NCI-H2227 (cell line): ENCODE measurements around the gene CALD1.
A peak's percentile ranks its signal among the peaks of the same experiment; 100 is the strongest.
"Not testable (repeated sequence)": the region's sequence is repeated elsewhere in the genome, so short reads cannot be mapped to it uniquely, and the experiment has no call there.

Experiments
- DNase-seq: peaks from one replicate; lab custom pipeline; 2025; ENCODE audit not compliant: unreplicated experiment; lab: John Stamatoyannopoulos, UW

The CALD1 gene

DNA sequence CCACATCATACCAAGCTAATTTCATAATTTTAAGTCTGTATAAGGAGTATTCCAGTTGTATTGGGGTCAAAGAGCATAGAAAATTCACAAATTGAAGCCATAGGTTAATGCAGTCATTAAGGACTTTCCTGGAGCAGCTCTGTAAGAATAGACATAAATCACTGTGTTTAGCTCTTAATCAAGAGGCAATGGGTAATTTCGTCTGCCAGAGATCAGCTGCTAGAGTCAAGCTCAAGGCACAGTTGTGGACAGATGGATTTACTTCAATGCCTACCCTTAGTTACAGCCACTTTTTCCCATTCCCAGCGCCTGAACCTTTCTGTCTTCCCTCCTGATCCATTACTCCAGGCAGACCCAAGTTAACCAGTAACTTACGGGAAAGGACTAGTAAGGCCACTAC is 166.3 kb downstream of the CALD1 start:
- peak; percentile 40 for DNase-seq

DNA sequence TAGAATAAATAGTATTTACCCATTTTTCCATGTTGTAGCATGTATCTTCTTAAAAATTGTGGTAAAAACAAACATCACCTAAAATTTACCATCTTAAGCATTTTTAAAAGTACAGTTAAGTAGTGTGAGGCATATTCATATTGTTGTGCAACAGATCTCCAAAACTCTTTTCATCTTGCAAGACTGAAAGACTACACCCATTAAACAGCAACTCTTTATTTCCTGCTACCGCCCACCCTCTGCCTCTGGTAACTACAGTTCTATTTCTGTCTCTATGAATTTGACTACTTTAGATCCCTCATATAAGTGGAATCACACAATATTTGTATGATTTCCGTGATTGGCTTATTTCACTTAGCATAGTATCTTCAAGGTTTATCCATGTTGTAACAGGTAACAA is 166.8 kb downstream of the CALD1 start:
- no peak for DNase-seq

DNA sequence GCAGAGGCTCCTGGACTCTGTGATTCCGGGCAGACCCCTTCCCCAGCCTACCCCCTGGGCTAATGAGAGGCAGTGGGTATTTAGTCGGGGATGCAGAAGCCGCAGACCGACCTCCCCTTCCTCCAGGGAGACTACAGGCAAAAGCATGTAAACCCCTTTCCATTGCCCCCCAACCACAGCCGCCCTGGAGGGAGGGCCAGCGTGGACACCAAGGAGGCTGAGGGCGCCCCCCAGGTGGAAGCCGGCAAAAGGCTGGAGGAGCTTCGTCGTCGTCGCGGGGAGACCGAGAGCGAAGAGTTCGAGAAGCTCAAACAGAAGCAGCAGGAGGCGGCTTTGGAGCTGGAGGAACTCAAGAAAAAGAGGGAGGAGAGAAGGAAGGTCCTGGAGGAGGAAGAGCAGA is 167.9 kb downstream of the CALD1 start:
- no peak for DNase-seq

DNA sequence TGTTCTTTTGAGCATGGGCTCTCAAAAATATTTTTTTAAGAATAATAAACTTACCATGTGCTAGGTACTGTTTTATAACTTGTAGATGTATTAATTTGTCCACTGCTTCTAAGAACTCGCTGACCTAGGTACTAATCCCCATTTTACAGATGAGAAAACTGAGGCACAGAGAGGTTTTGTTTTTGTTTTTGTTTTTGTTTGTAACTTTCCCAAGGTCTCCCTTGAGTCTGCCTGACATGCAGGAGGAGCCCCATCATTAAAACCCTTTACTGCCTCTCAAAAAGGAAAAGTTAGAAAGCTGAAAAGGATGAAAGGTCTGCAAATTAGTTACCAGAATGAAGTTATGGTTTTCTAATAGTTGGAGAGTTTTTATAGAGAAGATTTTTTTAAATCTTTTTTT is 168.4 kb downstream of the CALD1 start:
- no peak for DNase-seq

DNA sequence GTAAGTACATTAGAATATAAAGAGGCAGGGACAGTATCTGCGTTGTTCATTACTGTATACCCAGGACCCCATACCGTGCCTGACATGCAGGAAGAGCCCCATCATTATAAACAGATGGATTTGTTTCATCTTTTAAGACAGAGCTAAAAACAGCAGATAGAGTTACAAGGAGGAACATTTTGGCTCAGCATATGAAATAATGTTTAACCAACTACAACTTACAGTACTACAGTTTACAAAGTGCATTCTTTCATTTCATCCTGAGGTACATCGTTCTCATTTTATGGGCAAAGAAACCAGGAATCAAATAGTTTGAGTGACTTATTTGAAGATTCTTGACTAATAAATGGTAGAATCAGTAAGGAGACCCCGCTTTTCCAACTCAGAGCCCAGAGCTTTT is 168.8 kb downstream of the CALD1 start:
- DNase-seq: no peak

DNA sequence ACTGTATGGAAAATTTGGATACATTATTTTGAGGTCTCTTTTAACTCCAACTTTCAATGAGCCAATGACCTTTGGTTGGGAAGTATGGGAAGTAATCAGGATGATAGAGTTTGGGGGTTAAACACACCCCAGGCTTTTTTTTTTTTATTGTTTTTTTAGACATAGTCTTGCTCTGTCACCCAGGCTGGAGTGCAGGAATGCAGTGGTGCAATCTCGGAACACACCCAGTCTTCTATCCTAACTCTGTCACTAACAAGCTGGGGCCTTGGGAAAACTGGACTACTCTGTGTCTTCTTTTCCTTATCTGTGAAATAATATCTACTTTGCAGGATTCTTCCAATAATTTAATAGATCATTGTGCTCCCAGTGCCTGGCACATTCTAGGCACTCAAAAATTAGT is 169.3 kb downstream of the CALD1 start:
- no peak for DNase-seq

DNA sequence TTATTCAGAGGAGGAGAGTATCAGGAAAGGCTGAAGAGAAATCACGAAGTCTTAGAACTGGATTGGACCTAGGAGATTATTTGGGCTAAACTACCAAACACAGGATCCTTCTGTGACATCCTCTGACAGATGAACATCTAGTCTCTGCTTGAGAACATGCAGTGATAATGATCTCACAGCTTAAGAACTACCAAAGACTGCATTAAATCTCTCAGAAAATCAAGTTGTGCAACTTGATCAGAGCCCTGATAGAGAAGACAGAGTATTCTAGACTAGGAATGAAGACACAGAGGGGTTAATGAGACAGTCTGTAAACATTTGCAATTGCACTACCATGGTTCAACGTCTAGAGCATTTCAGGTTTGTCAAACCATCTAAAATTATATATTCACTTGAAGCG is 169.7 kb downstream of the CALD1 start:
- no peak for DNase-seq

DNA sequence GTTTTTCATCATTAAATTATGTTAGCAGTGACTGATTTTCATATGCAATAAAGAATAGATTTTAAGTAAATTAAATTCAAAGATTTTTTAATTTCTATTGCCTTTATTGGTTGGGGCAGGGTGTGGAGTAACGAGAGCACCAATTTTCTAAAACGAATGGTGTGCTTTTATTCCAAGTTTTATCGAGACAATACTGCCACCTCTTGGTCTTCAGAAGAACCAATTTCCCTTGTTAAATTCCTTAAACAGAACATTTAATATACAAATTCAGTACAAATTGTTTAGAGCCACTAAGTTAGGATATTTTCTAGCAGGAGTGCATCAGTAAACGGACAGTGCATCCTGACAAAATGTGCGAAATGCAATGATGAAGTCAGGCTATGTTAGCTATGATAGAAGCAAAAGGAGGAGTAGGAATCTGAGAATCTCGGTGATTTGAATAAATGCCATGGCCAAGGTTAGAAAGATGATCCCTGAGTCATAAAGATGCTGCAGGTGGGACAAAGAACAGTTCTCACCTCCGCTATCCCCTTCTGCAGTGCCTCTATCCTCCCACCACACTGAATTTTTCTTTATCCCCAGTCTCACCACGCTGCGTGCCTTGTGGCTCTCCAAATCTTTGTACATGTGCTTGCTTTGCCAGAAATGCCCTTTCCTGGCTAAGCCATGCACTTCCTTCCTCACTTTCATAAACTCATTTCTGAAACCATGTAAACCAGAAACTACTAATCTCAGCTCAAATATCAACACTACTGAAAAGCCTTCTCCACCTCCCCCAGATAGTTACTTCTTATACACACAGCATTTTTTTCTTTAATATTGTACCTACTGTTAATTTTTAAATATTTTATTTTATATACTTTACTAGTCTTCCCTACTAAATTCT is 175.0 kb downstream of the CALD1 start:
- DNase-seq: peak; percentile 49

DNA sequence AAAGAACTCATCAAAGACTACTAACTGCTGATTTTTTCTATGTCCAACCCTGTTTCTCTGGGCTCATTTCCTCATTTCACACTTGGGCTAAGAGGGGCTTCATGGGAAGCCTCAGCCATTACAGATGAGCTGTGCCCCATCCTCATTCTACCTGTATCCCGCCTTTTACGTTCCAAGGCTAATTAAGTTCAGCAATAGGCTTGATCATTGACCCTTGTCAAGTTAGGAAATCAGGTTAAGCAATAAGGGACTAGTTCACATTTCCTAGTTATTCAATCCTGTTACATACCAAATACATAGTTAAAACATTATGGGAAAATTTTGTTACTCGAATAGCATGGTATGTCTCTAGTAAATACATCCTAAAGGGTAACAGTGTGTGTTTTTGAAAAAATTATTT is 177.6 kb downstream of the CALD1 start:
- DNase-seq: no peak

DNA sequence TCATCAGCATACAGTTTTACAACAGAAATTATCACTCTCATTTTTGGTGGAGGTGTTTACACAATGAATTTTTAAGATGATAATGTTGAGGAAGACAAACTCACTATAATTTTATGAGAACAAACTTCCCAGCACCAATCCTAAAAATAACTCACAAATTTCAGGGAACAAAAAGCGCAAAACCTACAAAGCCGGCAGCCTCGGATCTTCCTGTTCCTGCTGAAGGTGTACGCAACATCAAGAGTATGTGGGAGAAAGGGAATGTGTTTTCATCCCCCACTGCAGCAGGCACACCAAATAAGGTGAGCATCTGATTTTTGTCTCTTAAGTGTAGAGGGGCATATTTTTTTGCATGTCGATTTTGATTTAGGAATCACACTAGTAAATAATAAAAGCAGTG is 180.4 kb downstream of the CALD1 start:
- no peak for DNase-seq

DNA sequence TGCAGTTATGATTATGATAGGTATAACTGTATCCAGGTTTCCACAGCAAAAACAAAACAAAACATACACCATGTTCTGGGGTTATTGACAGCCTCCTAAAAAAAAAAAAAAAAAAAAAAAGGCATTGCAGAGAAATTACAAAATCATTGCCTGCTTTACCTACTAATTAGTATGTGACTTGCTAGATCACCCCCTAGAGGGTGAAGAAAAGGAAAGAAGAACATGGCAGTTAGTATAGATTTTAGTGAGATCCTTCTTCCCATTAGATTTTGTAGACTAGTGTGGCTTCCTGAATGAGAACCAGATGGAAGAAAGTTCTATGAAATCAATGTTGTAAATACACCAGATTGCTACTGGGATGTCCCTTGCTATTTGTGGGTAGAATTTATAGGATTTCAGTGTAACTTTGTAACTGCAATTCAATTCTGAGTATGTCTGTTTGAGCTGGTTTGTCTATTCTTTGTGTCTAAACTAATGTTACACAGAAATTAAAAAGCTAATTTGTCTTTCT is 182.9 kb downstream of the CALD1 start:
- no peak for DNase-seq

DNA sequence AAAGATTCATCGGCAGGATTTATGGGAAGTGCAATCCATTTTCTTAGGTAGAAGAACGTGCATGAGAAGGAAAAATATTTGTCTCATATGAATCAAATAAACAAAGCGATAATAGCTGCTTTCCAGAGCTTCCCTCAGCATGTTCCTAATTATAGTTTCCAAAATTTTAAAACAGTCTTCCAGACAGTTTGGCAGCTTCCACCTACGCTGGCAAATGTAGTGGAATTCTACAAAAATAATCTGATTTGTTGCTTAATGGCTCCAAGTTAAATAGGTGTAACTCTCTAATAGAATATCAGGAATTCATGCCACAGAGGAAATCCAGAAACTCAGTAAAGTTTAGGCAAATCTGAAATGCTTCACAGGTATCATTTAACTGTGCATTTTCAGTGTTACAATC is 183.6 kb downstream of the CALD1 start:
- no peak for DNase-seq

DNA sequence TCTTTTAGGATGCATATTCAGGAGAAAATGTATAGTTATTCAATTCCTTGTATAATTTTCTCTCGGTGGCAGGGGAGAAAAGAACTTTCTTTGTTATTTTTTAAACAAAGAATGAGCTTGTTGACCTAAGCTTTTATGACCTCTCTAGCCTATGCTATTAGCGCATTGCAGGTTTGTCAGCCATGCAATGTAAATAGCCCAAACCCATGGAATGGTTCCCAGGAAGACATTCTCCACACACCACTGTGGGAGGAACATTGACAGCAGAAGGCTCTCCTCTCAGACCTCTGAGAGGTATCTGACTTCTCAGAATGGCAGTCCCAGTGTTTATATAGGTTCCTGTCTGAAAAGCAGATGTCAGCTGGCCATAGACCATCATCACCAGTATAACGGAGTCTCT is 187.3 kb downstream of the CALD1 start:
- DNase-seq: no peak

DNA sequence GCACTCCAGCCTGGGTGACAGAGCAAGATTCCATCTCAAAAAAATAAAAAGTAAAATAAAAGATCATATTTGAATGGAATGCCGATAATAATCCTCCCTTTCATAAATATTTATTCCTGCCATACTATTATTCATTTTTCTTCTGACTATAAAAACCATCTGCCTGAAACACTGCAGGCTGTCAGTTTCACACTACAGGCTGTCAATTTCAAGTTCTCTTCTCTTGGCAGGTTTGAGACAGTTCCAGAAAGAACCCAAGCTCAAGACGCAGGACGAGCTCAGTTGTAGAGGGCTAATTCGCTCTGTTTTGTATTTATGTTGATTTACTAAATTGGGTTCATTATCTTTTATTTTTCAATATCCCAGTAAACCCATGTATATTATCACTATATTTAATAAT is 188.7 kb downstream of the CALD1 start:
- DNase-seq: no peak

DNA sequence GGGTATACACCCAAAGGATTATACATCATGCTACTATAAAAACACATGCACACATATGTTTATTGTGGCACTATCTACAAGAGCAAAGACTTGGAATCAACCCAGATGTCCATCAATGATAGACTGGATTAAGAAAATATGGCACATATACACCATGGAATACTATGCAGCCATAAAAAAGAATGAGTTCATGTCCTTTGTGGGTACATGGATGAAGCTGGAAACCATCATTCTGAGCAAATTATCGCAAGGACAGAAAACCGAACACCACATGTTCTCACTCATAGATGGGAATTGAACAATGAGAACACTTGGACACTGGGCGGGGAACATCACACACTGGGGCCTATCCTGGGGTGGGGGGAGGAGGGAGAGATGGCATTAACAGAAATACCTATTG is 202.2 kb downstream of the CALD1 start:
- DNase-seq: not testable (repeated sequence)

DNA sequence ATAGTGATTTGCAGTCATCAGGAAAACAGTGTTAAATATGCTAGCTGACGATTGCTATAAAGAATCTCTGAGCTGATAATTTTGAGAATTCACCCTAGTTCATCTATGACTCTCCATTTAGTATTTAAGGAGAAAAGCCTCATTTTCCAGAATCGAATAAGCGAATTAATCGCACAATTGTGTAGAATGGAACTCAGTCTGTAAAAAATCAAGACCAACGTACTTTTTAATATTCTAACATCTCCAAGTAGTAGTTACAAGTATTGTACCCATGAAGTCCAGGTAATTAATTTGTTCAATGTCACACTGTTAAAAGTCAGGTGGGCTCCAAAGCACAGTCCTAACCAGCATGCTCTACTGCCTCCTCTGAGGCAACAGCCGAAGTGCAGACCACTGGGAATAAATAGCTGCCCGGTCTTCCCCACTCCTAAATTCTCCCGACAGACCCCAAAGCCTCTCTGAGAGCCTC is 206.5 kb downstream of the CALD1 start:
- no peak for DNase-seq

DNA sequence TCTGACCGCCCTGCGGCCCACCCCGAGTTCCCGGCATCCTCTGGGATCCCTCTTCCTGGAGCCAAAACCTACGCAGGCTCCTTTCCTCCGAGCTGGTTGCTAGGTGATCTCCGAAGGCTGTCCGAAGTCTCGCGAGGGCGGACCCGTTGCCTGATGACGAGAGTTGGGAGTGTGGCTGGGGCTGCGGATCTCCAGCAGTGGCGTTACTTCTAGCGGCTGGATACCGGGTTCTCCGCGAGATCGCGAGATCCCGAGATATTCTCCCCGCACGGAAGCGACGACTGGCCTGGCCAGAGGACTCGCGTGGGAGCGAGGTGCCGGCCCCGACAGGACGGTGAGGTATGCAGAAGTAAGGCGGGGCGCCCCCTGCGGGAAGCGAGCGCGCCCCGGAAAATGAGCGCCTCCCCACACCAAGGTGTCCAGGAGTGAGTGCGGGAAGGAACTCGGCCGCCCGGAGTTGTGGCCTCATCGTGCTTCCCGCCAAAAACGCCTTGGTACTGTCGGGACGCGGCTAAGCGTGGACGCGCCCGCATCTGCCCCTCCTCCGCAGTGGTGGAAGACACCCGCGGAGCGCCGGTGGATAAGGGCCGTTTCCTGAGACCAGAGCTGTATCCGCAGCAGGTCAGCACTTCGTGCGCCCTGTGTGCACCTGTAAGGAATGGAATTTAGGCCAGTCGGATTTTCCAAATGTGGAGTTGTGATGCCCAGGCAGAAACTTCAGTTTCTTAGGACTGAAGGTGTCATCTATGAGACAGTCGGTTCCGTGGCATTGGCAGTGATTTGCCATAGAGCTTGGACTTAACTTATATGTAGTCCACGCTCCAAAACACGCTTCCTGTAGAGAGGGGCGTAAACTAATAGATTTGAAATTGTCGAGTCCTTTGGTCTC is 207.2 kb downstream of the CALD1 start, which contains the start of gene AGBL3:
AGBL3 (plus strand) TSS at position 146 of the 889 bp plus-strand sequence. CDS start 1,426 bp downstream, outside the sequence.
- peak; percentile 99 for DNase-seq

DNA sequence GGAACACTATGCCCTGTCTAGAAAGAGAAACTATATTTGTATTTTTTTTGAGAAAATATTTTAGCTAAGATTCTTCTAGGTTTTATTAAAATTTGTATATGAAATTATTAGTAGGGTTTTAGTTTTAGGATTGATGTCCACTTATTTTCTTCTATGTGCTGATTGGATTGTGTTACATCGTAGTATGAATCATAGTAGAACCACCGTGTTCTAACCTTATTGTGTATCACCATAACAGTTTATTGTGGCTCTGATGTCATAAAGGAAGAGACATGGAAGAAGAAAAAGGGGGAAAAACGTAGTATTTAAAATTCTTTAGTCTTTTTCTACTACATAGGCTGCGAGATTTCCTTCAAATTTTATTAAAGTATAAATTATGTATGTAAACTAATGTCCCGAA is 208.7 kb downstream of the CALD1 start:
- DNase-seq: peak; percentile 13

DNA sequence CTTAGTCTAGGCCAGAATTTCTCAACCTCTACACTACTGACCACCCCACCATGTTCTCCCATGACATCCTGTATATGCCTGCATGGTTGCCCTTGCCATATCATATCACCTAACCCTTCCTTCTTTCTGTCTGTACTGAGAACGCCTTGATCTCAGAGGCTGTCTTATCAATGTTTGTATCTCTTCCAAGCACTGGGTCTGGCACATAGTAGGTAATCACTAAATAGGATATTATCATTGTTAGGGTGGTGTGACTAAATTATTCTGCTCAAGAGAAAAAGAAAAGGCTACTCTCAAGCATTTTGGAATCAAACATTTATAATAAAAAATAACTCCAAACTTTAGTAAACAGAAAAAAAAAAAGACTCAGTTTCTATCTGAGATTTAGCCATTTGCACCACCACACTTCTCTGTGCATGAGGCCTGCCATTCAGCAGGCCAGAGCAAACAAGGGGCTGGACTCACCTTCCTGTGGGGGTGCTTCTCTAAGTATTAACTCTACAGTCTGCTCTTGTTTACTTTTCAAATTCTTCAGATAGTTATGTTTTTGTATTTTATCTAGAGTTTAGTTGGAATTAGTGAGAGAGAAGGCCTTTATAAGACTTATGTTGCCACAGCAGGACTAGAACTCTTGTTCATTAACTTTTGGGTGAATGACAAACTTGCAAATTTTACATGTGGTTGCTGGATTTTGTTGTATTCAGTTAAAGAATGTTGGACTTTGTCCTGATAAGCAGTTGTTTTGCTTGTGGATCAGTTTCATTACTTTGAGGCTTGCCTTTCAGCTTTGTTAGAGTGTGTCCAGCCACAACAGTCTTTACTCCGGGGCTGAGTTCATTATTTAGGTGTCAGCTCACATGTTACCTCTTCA is 212.3 kb downstream of the CALD1 start:
- DNase-seq: no peak

DNA sequence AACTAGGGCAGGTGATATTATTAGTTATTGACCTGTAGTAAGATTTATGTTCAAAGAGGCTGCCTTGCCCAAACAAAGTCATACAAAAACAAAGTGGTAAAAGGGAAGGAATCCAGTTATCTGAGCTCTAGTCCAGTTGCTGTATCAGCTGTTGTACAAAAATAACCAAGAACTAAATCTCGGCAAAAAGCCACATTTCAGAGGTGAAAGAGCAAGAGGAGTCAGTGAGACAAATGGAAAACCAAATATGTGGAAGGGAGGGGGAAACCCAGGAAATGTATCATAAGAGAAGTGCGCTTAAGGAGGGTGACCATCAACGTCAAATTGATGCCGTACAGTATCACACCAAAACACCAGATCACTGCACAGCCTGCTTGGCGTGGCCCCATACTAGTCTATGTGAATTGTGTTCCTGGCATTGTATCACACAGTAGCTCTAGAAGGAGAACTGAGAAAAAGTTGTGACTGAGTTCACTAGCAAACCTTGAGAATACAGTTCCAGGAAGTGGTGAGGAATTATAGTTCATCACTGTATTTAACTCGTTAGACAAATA is 213.3 kb downstream of the CALD1 start:
- DNase-seq: no peak
